GM12891 (cell line): ENCODE results near the gene PDZD2.
"Not testable (repeated sequence)": the region's sequence is repeated elsewhere in the genome, so short reads cannot be mapped to it uniquely, and the experiment has no call there.

Source experiments
- DNase-seq: peaks from one replicate; pipeline ENCODE4 v3.0.0; 2011; ENCODE audit warnings: low spot score; ENCODE audit not compliant: insufficient read length
- FAIRE-seq: peaks from 2 replicates; lab custom pipeline; 2011; peaks lifted over from hg19 to GRCh38; lab: Jason Lieb, UNC
- PAX5 ChIP-seq: IDR thresholded peaks from 2 replicates; pipeline ENCODE4 v1.6.1; 2011; ENCODE audit warnings: low read length, moderate library complexity, mild to moderate bottlenecking; ENCODE audit not compliant: insufficient read depth, severe bottlenecking
- POLR2A ChIP-seq: IDR thresholded peaks from 2 replicates; pipeline ENCODE4 v1.6.1; 2011; ENCODE audit warnings: low read depth, low read length, control low read depth
- POLR2AphosphoS5 ChIP-seq: IDR thresholded peaks from 2 replicates; pipeline ENCODE4 v1.6.1; 2011; ENCODE audit warnings: low read depth, low read length, control low read depth
- POU2F2 ChIP-seq: IDR thresholded peaks from 2 replicates; pipeline ENCODE4 v1.6.1; 2011; ENCODE audit warnings: low read depth, mild to moderate bottlenecking, control low read depth, low read length, moderate library complexity
- SPI1 ChIP-seq: IDR thresholded peaks from 2 replicates; pipeline ENCODE4 v1.6.1; 2011; ENCODE audit warnings: low read depth, low read length, control low read depth
- TAF1 ChIP-seq: IDR thresholded peaks from 2 replicates; pipeline ENCODE4 v1.6.1; 2011; ENCODE audit warnings: low read depth, low read length, control low read depth

The PDZD2 gene

GRCh38 chr5:32027717-32028458 is 389.0 kb downstream of the PDZD2 start:
- FAIRE-seq (no peak), DNase-seq (no peak)
- TF ChIP-seq TAF1 (no peak), SPI1 (no peak), POU2F2 (no peak)

DNA sequence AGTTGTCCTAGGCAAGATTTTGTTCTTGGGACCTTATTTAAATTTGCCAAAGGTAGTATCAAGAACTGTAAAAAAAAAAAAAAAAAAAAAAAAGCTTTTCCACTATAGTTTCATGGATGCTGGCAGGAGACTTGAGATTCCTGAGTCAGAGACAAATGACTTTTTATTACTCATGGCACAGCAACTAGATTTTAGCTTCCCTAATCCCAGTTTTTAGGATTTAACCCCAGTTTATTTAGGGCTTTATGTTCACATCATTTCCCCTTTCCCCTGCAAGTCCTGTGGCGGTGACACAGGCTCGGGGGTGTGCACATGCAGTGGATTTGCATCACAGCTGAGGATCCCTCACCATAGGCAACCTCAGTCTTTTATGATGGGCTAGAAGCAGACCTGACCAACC is 390.3 kb downstream of the PDZD2 start:
- no peak for FAIRE-seq
- no peak for DNase-seq
- TF ChIP-seq POLR2AphosphoS5, result no peak
- TF ChIP-seq PAX5, result no peak
- TF ChIP-seq SPI1, result no peak
- no peak for TF ChIP-seq POU2F2
- no peak for TF ChIP-seq TAF1
- TF ChIP-seq POLR2A, result no peak

- DNase-seq (no peak), FAIRE-seq (no peak)
- TF ChIP-seq POLR2A, result no peak
- TF ChIP-seq POLR2AphosphoS5, result no peak
- no peak for TF ChIP-seq POU2F2
- no peak for TF ChIP-seq PAX5
- TF ChIP-seq TAF1, result no peak
- no peak for TF ChIP-seq SPI1
Observed at GRCh38 chr5:32029781-32030180, 390.9 kb downstream of the PDZD2 start.

- FAIRE-seq (no peak), DNase-seq (no peak)
- TF ChIP-seq PAX5, result no peak
Observed at GRCh38 chr5:32030222-32030621, 391.3 kb downstream of the PDZD2 start.

DNA sequence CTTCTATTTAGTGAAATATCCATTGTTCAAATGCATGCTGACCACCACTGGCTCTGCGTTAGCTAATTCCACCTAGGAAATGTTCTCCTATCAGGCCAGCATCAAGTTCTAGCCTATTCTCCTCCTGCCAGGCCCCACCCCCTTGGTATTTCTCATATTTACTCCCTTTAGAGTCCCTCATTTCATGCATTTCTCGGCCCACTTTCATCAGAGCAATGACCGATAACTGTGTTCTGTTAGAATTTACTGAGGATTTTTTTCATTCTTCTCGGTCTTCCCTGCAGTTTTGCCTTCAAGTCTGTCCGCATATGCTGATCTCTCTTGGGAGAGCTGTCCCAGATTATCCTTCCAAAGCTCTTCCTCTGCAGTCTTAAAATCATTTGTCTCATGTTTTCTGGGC is 391.8 kb downstream of the PDZD2 start:
- DNase-seq (no peak), FAIRE-seq (no peak)
- no peak for TF ChIP-seq SPI1
- no peak for TF ChIP-seq POU2F2
- TF ChIP-seq PAX5, result no peak
- no peak for TF ChIP-seq POLR2A
- TF ChIP-seq POLR2AphosphoS5, result no peak
- no peak for TF ChIP-seq TAF1

- no peak for FAIRE-seq
- DNase-seq, result no peak
- TF ChIP-seq POU2F2 (no peak), POLR2A (no peak), SPI1 (no peak), POLR2AphosphoS5 (no peak), PAX5 (no peak), TAF1 (no peak)
Observed at GRCh38 chr5:32031089-32031488, 392.2 kb downstream of the PDZD2 start.

DNA sequence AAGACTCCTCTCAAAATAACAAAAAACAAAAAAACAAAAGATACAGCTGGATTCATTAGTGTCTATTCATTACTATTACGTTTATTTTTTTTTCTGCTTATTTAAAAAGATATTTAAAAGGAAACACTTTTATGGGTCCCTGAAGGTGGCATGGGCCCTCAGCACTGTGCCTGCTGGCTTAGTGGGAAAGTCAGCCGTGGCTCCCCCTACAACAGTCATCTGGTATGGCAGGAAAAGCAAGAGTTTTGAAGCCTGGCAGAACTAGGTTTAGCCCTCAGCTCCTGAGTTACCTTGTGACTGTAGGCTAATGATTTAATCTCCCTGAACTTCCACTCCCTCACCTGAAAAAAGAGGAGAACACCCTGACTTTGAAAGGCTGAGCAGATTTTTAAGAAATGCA is 399.6 kb downstream of the PDZD2 start:
- DNase-seq, result no peak
- TF ChIP-seq TAF1 (no peak), POLR2AphosphoS5 (no peak), PAX5 (no peak), POLR2A (no peak), POU2F2 (no peak), SPI1 (no peak)
- no peak for FAIRE-seq

- not testable (repeated sequence) for FAIRE-seq, DNase-seq
Observed at GRCh38 chr5:32039133-32039532, 400.2 kb downstream of the PDZD2 start.

GRCh38 chr5:32039601-32040000 is 400.7 kb downstream of the PDZD2 start:
- FAIRE-seq, DNase-seq: not testable (repeated sequence)

DNA sequence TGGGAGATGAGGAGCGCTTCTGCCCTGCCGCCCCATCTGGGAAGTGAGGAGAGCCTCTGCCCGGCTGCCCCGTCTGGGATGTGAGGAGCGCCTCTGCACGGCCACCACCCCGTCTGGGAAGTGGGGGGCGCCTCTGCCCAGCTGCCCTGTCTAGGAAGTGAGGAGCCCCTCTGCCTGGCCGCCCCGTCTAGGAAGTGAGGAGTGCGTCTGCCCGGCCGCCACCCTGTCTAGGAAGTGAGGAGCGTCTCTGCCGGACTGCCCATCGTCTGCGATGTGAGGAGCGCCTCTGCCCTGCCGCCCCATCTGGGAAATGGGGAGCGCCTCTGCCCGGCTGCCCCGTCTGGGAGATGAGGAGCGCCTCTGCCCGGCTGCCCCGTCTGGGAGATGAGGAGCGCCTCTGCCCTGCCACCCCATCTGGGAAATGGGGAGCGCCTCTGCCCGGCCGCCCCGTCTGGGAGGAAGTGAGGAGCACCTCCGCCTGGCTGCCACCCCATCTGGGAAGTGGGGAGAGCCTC is 401.3 kb downstream of the PDZD2 start:
- not testable (repeated sequence) for DNase-seq, FAIRE-seq

- TF ChIP-seq POU2F2 (no peak), POLR2AphosphoS5 (no peak), TAF1 (no peak)
- no peak for DNase-seq
- FAIRE-seq, result no peak
Observed at GRCh38 chr5:32042551-32042961, 403.6 kb downstream of the PDZD2 start.

DNA sequence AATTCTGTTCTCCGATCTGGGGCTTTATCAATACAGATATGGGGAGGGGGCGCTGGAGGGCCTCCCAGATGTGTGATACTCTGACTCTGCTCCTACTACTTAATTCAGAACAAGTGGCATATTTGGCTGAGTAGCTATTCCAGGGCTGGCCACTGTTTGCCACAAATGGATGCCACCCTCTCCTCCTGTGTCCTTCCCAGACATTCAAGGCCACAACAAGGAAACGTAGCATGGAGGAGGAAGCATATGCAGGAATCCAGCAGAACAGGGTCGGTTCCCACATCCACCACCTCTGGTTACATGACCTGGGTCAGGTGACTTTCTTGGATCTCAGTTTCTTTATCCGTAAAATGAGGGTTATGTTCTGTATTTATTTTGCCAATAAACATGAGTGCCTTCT is 404.2 kb downstream of the PDZD2 start:
- DNase-seq (no peak), FAIRE-seq (no peak)
- TF ChIP-seq SPI1 (no peak), PAX5 (no peak), TAF1 (no peak), POU2F2 (no peak), POLR2A (no peak), POLR2AphosphoS5 (no peak)
